Glomerular endothelial cell (primary cell): Measurements from ENCODE around the gene GRHL3. TPM values are rescaled to one million over a fixed set of nuclear protein-coding genes. Genes with fewer than 3 reads are reported as not detected.

Source experiments
- DNase-seq: peaks from one replicate; pipeline ENCODE4 v3.0.0-alpha.2; 2011; ENCODE audit warnings: low read depth, low spot score; ENCODE audit errors: extremely low read depth
- total RNA-seq: library from RNA; depleted of rRNA; stranded (reverse); fragments of >200 nt; gene quantifications from 2 replicates; pipeline ENCODE4 v1.2.3, GENCODE V29; 2015

GRHL3 gene
- total RNA-seq, 1 donor from 2014 or later = not detected

DNA sequence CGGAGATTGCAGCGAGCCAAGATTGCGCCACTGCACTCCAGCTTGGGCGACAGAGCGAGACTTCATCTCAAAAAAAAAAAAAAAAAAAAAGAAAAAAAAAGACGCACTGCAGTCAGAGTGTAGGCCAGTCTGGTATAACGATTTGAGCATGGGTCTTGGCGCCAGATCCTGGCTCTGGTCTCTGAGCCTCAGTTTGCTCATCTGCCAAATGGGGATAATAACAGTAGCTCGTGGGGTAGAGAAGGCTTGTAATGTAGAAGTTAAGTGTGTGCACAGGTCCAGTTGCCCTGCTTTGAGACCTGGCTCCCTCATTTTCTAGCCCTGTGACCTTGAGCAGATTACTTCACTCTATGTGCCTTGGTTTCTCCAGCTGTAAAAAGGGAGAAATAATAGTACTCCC, 26.3 kb upstream of the GRHL3 start:
- DNase-seq = no peak

DNA sequence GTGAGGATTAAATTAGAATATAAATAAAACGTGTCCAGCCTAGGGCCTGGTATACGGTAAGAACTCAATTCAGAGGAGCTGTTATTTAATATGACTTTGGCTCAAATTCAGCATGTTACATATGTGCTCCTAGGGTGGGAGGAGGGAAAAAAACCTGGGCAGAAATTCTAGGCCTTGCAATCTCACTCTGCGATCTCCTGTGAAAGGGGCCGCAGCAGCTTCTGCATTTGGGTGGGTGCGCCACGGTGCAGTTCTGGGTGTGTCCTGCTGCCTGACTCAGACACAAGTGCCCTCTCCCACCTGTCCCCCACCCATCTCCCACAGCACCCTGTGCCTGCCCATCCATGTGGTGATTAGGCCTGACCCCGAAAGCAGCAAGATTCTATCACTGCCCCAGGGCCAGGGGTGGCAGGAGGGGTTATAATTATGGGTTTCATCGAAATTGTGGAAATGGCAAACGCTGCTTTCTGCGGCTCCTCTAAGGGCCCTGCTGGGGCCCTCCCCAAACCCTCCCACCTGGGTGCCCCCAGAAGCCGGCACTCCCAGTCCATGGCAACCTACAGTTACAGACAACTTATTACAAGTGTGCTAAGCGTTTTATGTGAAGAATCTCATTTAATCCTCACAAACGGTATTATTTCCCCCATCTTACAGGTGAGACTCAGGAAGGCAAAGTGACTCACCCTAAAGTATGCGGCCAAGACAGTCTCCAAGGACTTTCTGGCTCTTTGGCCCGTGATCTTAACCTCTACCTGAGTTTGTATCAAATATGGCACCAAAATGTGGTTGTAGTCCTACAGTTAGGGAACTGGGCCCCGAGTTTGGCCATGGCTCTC, 25.5 kb upstream of the GRHL3 start:
- no peak for DNase-seq

DNA sequence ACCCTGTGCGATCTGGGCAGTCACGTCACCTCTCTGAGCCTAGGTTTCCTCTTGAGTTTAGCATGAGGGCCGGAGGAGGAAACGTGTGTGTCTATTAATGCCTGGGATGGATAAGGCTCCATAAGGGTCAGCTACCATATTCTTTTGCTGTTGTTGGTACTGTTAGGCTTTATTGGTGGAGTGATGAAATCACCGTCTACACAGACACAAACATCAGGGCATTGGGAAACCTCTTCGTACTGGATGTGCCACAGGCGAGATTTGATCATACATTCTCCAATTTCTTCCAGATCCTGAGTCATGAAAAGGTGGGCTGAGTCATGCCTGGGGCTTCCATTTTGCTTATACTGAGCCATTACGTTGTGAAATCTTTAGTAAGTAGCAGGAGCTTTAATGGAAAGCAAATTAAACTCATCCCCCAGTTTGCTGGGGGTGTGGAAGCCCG, 24.9 kb upstream of the GRHL3 start:
- no peak for DNase-seq

DNA sequence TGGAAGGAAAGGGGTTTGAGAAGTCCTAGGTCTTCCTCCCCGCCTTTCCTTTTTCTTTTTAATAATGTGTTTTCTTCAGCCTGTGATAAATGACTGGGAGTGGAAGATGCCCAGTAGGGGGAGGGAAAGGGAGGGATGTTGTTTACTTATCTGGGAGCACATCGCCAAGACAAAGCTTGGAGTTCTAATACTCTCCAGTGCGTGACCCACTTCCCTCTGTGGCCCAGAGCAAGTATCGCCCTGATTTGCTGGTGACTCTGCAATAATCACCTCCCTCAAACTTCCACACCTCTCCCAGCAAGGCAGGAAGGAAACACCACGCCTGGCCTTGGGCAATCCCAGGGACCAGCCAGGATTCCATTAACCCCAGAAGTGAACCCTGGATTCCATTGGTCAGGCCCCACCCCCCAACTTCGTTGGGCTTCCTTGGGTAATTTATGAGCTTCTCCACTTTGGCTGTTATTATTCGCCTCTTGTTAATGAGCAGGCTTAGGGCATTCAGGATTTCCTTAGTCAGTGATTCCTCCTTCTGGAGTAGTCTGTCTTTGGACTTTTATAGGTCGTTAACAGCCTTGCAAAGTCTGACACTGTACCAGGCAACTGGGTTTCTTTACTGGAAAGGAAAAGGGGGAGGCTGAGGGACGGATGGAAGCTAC, 24.3 kb upstream of the GRHL3 start:
- DNase-seq = no peak

DNA sequence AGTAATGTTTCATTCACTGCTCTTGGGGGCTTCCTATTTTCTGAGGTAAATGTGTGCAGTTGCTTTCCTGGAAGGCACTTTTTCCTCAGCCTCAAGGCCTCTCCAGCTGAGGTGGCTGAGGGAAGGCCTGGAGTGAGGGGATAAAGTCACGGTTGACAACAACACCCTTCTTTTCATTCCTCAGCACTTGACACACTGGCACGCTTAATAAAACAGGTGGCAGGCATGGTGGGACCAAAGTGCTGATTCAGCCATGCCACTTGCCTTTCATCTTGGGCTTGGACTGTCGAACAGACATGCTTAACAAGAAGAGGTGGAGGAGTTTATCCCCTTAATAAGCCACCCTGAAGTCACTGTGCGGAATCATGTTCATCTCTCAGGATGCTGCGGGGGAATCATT, 23.6 kb upstream of the GRHL3 start:
- no peak for DNase-seq

DNA sequence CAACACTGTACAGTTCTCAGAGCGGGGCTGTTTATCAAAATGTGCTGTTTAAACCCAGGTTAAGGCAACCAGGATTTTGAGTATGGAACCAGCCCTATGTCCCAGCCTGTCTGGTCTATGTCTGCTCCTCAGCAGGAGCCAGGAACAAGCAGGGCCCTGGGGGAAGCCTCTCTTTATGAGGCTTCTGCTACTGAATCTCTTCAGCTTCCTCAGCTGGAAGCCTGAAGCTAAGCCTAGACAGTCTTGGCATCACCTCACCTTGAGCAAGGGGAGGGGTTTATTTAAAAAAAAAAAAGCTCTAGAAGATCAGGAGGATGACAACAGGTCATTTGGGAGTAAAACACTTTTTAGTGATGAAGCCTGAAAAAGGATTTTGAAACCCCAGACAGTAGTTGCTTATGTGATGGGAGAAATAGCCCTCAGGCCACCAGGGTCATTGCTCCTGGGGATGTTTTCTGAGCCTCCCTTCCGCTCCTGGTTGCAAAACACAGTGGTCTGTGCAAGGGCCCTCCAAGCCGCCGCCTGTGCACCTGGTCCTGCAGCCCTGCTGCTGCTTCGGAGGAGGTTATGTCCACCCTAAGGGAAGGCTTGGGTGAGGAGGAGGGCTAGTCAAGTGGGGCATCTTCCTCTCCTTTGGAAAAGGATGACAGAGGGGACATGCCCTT, 21.8 kb upstream of the GRHL3 start:
- no peak for DNase-seq

DNA sequence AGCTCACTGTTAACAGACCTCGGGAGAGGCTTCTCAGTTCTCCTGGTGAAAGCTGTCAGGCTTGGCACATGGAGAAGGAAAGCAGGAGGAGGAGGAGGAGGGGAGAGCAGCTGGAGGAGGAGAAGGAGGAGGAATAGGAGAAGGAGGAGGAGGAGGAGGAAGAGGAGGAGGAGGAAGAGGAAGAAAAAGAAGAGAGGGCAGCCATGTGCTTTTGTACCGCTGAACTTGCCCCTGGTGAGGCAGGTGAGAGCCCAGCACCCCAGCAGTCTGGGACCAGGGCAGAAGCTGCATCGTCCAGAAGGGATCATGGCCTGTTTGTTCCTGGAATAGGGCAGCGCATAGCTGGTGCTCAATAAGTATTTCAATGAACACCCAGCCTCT, 21.3 kb upstream of the GRHL3 start:
- no peak for DNase-seq

DNA sequence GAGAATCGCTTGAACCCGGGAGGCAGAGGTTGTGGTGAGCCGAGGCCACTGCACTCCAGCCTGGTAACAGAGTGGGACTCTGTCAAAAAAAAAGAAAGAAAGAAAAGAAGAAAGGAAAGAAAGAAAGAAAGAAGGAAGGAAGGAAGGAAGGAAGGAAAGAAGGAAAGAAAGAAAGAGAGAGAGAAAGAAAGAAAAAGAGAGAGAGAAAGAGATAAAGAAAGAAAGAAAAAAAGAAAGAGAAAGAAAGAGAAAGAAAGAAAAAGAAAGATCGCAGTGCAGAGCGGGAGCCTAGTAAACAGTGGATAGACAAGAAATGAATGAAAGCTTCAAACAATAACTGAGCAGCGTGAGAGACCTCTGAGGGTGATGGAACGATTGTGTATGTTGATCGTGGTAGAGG, 20.6 kb upstream of the GRHL3 start:
- DNase-seq = no peak

DNA sequence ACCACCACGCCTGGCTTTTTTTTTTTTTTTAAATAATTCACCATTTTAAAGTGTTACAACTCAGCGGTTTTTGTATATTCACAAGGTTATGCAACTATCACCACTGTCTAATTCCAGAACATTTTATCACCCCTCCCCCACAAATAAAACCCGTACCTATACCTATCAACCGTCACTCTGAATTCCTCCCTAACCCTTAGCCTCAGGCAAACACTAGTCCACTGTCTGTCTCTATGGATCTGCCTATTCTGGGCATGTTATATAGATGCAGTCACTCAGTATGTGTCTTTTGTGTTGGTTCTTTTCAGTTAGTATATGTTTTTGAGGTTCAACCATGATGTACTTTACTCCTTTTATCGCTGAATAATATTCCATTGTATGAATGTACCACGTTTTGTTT, 19.3 kb upstream of the GRHL3 start:
- no peak for DNase-seq

DNA sequence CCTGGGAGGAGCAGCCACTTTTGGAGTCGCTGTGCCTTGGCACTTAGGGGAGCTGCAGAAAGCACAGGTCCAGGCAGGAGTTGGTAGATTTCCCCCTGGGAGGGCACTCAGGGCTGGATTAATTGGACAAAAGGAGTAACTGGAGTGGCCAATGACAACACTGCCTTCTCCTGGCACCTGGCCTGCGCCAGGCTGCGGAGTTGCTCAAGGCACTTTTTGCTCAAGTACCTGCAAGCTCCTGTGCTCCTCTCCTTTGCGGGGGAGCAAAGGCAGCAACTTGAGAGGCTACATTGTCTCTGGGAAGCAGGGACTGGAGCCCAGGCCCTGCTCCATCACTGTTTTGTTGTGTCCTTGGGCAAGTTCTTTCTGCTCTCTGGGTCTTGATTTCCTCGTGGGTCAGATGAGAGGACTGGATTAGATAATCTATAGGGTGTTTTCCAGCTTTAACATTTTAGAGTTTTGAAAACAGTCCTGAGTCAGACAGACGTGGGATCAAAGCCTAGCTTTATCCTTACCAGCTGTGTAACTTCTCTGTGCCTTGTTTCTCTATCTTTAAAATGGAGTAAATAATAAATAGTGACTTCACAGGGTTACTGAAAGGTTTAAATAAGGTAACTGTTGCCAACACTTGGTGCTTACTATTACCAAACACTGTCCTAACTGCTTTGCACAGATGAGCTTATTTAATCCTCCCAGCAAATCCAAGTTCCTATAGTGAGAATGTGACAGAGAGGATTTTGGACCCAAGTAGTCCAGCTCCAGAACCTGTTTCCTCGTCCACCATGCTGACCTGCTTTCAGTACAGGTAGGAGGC, 18.0 kb upstream of the GRHL3 start:
- no peak for DNase-seq

DNA sequence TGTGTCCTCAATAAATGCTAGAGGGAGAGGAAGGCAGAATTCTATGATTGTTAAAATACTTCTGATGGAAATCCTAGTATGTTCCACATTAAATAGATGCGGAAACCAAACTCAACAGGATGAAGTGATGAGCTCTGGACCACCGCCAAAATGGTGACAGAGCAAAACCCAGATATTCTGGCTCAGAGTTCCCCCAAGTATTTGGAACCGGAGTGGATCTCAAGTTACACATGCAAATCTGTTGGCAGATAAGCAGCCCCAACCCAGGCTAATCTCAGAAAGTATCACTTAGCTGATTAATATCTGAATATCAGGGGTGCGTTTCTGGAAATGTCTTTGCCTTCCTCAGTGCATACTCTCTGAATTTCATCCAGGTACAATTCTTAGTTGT, 17.4 kb upstream of the GRHL3 start:
- no peak for DNase-seq

DNA sequence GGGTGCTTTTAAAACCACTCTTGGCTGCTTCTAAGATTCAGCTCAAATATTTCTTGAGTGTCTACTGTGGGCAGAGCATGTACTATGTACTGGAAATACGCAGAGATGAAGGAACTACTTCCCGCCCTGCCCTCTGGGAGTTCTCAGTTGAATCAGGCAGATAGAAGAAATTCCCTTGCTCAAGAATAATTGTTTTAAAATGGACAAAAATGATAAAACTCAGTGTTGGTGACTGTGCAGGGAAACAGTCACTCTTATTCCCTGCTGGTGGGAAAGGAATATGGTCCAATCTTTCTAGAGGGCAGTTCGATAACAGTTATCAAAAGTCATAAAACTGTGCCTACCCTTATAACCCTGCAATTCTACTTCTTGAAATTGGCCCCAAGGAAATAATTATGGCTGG, 16.9 kb upstream of the GRHL3 start:
- DNase-seq = no peak

DNA sequence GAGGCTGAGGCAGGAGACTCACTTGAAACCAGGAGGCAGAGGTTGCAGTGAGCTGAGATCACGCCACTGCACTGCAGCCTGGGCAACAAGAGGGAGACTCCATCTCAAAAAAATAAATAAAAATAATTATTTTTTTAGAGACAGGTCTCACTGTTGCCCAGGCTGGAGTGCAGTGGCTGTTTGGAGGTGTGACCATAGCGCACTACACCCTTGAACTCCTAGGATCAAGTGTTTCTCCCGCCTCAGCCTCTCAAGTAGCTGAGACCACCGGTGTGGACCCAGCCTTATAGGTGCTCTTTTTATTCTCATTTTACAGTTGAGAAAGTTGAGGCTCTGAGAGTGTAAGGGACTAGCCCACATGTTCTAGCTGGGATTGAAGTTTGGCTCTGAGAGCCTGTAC, 15.6 kb upstream of the GRHL3 start:
- no peak for DNase-seq

DNA sequence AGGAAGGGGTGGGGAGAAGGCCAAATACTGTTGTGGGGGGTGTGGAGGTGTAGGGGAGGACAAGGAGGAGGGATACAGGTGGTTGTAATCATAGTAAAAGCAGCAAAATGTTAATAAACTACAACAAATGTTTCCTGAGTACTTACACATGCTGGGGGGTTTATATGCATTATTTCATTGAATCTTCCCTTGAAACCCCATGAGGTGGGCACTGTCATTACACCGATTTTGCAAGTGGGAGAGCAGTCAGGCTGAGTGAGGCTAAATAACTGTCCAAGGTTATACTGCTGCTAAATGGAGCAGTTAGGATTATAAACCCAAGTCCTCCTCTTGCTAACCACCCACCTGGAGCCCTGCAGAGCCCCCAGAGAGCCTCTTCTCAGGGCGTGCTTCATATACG, 14.4 kb upstream of the GRHL3 start:
- no peak for DNase-seq

DNA sequence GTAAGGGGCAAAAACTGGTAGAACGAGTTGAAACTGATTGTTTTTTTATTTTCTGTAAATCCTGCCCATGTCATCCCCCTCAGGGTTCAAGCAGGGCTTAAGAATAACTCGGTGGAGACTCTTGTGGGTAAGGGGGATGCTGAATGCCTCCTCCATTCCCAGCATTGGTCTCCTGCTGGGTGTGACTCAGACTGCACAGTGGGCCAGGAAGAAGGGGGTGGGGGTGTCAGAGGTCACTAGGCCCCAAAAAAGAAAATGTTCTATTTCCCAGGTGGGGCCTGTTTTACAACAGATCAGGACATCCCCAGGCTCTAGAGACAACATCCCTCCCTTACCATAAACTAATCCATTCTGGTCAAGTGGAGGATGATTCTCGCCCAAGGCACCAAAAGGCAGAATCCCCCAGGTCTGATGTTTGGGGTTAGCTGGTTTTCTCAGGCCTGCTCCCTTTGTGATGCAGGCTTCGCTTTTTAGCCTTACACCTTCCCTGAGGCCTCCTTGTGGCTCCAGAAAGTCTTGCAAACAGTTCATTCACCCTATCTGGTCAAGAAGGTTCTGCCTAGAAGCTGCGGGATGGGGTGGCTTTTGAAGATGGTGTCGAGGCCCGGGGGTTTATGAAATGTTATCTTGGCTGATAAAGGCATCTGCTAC, 10.7 kb upstream of the GRHL3 start:
- no peak for DNase-seq

DNA sequence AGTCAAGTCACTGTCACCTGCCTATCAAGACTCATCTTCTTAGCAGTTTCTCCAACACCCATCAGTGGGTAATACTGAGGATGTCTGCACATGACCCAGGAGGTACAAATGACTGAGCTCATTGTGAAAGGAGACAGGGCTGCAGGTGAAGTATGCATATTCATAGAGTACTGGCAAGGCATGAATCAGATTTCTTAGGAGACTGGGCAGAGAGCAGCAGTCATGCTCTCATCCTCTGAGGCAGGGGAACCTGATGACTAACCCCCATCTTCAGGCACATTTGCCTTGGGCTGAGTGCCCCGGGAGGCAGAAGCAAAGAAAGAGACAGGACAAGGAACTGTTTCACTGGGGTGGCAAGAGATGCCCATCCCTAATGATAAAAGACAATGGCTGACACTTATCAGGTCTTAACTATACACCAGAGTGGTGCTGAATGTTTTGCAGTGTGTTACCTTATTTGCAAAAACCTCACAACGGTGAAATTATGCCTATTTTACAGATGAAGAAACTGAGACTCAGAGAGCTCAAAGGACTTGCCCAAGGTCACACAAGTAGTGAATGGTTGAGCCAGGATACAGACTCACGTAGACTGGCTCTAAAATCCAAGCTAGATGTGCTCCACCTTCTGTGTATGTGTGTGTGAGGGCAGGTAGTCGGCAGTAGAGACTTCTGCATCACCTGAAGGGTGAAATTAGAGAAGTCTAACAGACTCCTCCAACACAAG, 9.2 kb upstream of the GRHL3 start:
- DNase-seq = no peak

DNA sequence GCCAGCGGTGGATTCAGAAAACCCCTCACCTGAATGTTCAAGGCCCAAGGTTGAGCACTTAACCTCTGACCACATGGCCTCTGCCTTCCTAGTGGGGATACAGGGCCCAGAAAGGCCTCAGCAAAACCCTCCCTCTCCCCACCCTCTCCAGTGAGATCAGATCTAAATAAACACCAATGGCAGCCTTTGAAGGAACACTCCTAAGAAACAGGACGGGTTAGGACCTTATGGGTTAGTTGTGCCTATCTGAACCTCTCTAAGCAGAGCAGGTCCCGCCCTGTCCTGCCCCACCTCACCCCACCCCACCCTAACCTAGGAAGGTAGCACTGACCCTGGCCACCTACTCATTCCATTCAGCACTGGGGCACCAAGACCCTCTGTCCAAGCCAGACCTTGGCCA, 7.9 kb upstream of the GRHL3 start:
- no peak for DNase-seq

DNA sequence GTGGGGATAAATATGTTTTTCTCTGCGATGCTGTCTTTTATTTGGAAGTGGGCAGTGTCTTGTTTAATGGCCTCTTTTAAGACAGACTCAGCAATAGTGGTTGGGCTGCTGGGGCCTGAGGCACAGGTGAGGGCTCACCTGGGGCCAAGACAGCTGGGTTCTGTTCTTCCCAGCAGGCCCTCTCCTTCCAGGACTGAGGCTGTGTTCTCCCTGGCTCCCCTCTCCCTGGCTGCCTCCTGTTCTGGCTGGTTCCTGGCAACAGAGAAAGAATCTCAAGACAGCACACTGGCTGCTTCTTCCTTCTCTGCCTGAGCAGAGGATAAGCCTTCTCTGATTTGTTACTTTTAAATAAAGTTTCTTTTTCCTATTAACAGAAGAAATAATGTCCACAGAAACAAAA, 7.4 kb upstream of the GRHL3 start:
- DNase-seq = no peak

DNA sequence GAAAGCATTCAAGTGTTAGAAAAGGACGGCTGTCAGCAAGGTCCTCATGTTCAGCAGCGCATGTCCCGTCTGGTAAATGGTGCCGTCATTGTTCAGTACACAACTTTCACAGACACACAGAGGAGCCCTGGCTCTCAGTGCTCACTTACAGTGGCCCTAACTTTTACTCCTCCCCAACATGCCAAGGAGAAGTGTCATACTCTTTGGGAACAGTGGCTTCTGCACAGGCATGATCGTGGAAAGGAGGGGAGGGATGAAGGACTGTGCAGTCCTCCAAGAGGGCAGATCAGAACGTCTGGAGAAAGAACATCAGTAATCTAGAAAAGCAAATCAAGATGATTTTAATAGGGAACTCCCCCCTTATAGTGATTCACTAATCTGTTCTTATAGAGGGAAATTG, 3.8 kb upstream of the GRHL3 start:
- no peak for DNase-seq

DNA sequence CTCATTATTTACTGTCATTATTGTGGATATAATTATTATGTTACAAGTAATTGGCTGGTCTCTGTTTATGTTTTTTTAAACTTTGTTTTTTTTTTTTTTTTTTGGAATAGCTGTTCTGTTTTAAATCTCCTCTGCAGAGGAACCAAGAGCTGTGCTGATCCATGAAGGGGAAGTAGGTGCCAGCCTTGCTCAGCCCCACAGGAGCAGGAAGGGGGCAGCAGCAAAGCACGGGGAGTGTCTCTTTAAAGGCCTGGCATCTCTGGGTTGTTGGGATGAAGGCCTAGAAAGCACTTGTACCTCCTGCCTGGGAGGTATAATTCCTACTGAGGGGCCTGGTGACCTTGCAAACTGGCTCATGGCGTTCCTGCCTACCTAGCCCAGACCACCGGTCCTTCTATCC, 2.5 kb upstream of the GRHL3 start:
- DNase-seq = no peak
